HFFc6 (cell line): Measurements from ENCODE around the gene PDS5B. TPM values are rescaled to one million over a fixed set of nuclear protein-coding genes. Genes with fewer than 3 reads are reported as not detected.

Experiments
- DNase-seq: peaks from one replicate; pipeline ENCODE4 v3.0.0-alpha.2; 2018
- H3K27ac Mint-ChIP-seq: 2 replicates; pipeline ENCODE4 v1.8.0; 2020; ENCODE audit warnings: mild to moderate bottlenecking, mixed read lengths
- H3K27me3 Mint-ChIP-seq: 2 replicates; pipeline ENCODE4 v1.8.0; 2021; ENCODE audit warnings: mild to moderate bottlenecking, moderate library complexity, mixed read lengths; ENCODE audit not compliant: insufficient read depth
- H3K36me3 Mint-ChIP-seq: 2 replicates; pipeline ENCODE4 v1.8.0; 2021; ENCODE audit warnings: low read depth, mixed read lengths
- H3K4me1 Mint-ChIP-seq: 2 replicates; pipeline ENCODE4 v1.8.0; 2020; ENCODE audit warnings: low read depth, mixed read lengths
- H3K4me3 Mint-ChIP-seq: 2 replicates; pipeline ENCODE4 v1.8.0; 2020; ENCODE audit warnings: mild to moderate bottlenecking, moderate library complexity, mixed read lengths
- H3K9me3 Mint-ChIP-seq: 2 replicates; pipeline ENCODE4 v1.8.0; 2020; ENCODE audit warnings: mild to moderate bottlenecking, mixed read lengths
- total RNA-seq, 6 experiments: library from RNA; stranded (reverse); fragmentation: NEBNext Ultra II Directional; extraction: Animal tissue kit (Norgen Biotek cat#: 25700); gene quantifications; 2 replicates in 1 of 6; 3 replicates in 5 of 6; pipeline ENCODE4 v1.2.3, GENCODE V29; 2021
- TF ChIP-seq, protein P1 (sequence below): fragments of 200-600 bp; sonication (generic); IDR thresholded peaks from 2 replicates; pipeline ENCODE4 v1.5.0; 2021; ENCODE audit warnings: antibody characterized with exemption, mild to moderate bottlenecking

Gene PDS5B
- total RNA-seq, 6 experiments from 2014 or later: 21.0 to 28.9 (median 24.6) TPM

DNA sequence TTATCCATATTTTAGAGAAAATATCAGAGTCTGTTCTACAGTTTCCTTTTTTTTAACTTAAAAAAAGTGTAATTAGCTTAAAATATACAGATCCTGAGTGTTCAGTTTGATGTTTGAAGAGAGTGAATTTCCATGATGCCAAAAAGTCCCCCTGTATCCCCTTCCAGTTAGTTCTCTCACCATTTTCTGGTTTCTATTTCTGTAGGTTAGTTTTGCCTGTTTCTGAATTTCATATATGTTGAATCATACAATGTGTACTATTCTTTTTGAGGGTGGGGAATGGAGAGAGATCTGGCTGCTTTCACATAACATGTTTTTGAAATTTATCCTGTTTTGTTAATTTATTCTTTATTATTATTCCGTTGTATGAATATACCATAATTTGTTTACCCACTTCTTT lies 95.9 kb downstream of the PDS5B start:
- 0 out of 2 replicates have a peak, but pooled peaks cover 4% of the 10 kb centered on the region for H3K4me1 Mint-ChIP-seq
- peaks cover 4% of the 10 kb centered on the region for H3K27me3 Mint-ChIP-seq
- TF ChIP-seq, protein P1, sequence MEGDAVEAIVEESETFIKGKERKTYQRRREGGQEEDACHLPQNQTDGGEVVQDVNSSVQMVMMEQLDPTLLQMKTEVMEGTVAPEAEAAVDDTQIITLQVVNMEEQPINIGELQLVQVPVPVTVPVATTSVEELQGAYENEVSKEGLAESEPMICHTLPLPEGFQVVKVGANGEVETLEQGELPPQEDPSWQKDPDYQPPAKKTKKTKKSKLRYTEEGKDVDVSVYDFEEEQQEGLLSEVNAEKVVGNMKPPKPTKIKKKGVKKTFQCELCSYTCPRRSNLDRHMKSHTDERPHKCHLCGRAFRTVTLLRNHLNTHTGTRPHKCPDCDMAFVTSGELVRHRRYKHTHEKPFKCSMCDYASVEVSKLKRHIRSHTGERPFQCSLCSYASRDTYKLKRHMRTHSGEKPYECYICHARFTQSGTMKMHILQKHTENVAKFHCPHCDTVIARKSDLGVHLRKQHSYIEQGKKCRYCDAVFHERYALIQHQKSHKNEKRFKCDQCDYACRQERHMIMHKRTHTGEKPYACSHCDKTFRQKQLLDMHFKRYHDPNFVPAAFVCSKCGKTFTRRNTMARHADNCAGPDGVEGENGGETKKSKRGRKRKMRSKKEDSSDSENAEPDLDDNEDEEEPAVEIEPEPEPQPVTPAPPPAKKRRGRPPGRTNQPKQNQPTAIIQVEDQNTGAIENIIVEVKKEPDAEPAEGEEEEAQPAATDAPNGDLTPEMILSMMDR: no peak
- no peak overlapping the region; the same call in 1 of the 2 replicates for H3K27ac Mint-ChIP-seq
- no peaks in the 10 kb centered on the region for H3K9me3 Mint-ChIP-seq
- no peak overlapping the region for H3K4me3 Mint-ChIP-seq
- peaks cover 24% of the 10 kb centered on the region for H3K36me3 Mint-ChIP-seq
- DNase-seq: no peak

DNA sequence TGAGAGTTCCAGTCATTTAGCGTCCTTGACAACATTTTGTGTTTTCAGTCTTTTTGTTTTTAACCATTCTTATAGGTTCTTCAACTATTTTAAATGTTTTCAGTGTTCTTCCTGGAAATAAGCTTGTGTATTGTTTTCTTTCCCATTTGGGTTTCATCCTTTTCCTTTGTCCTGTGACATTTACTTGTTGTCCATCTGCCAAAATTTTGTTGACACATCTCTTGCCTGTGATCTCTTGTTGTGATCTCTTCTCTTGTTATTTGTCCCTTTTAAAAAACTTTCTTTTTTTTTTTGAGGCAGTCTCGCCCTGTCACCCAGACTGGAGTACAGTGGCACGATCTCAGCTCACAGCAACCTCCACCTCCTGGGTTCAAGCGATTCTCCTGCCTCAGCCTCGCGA lies 96.5 kb downstream of the PDS5B start:
- no peak overlapping the region for H3K27ac Mint-ChIP-seq

DNA sequence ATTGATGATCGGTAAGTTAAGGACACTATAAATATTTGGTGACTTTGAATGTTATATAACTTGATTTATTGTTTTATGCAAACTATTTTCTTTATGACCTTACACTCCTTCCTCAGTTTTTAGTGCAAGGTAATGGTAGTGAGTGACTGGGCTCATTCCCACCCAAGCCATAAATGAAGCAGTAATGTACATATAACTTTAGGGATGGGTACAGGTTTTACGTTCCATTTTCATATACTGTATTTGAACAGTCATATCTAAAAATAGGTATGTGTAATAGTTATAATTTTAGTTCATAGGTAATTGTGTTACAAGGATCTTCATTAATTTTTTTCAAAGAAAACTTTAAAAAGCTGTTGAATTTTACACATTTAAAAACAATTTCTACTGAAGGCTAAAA lies 101.0 kb downstream of the PDS5B start:
- Mint-ChIP-seq H3K27me3 (no peaks in the 10 kb centered on the region), H3K4me1 (0 out of 2 replicates have a peak, but pooled peaks cover 4% of the 10 kb centered on the region), H3K9me3 (no peaks in the 10 kb centered on the region), H3K36me3 (peaks cover 6% of the 10 kb centered on the region), H3K27ac (no peak overlapping the region), H3K4me3 (no peak overlapping the region)
- TF ChIP-seq, protein P1: no peak
- DNase-seq: no peak

More for the DNA sequence above, 96.5 kb downstream of the PDS5B start:
- TF ChIP-seq, protein P1: no peak
- H3K27me3 Mint-ChIP-seq: peaks cover 4% of the 10 kb centered on the region
- no peaks in the 10 kb centered on the region for H3K9me3 Mint-ChIP-seq
- H3K4me1 Mint-ChIP-seq: 0 out of 2 replicates have a peak, but pooled peaks cover 4% of the 10 kb centered on the region
- peaks cover 23% of the 10 kb centered on the region for H3K36me3 Mint-ChIP-seq
- H3K4me3 Mint-ChIP-seq: no peak overlapping the region
- DNase-seq: no peak

DNA sequence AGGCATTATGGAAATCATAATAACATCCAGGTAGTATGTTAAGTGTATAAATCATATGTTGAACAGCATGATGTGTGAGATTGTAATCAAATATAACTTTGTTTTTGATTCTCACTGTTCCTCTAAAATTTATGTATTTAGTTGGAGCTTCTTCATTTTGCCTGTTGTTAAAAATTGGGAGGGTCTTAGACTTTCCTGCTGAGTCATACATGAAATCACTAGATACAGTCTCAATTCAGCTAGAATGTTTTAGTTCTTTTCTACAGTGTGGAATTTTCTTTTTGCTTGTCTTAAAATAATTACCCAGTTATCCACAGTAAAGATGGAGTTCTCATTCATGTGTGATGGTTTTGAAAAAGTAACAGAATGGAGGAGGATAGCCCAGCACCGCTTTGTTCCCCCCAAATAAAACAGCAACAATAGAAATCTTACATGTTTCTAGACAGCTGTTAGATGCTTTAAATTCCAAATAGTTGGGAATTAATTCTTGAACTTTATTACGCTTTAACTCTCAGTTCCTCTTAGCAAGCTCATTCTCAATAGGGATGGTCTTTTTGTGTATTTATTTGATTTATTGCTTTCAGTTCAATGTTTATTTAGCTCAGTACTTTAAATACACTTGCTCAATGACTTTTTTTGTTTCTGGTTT lies 109.5 kb downstream of the PDS5B start:
- no peak overlapping the region for H3K27ac Mint-ChIP-seq

DNA sequence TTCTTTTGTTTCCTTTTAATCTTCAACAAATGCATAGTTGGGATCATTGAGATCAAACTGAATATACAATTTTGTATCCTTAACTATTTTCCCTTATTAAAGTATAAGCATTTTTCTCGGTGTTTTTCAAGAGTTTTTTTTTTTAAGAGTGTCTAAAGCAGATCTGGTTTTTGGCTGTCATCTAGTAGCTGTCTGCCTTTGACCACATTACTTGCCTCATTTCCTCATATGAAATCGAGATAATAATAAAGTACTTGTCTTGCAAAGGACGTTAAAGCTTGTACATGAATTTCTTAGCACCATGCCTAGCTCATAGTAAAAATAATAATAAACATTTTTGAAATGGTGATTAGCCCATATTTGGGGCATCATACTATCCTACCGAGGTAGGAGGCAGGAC lies 121.2 kb downstream of the PDS5B start:
- H3K36me3 Mint-ChIP-seq: peaks cover 17% of the 10 kb centered on the region
- H3K27ac Mint-ChIP-seq: no peak overlapping the region
- TF ChIP-seq, protein P1: no peak
- H3K4me3 Mint-ChIP-seq: no peak overlapping the region
- peaks cover 8% of the 10 kb centered on the region for H3K4me1 Mint-ChIP-seq
- no peak for DNase-seq
- no peaks in the 10 kb centered on the region for H3K27me3 Mint-ChIP-seq
- H3K9me3 Mint-ChIP-seq: no peaks in the 10 kb centered on the region

More for the DNA sequence above, 109.5 kb downstream of the PDS5B start:
- peaks cover 13% of the 10 kb centered on the region for H3K4me1 Mint-ChIP-seq
- DNase-seq: no peak
- no peaks in the 10 kb centered on the region for H3K9me3 Mint-ChIP-seq
- no peaks in the 10 kb centered on the region; the same call in 1 of the 2 replicates for H3K36me3 Mint-ChIP-seq
- TF ChIP-seq, protein P1: no peak
- H3K4me3 Mint-ChIP-seq: no peak overlapping the region
- H3K27me3 Mint-ChIP-seq: no peaks in the 10 kb centered on the region; the same call in 1 of the 2 replicates
